Stimulated activated naive CD8-positive, alpha-beta T cell treated with anti-CD3 and anti-CD28 coated beads, Interleukin-15, Interleukin-2, amounts not matched to agents 100 ng/mL and 50 ng/mL, for 24 hours (primary cell): ENCODE measurements around the gene TMEM59.
"Not testable (repeated sequence)": the region's sequence is repeated elsewhere in the genome, so short reads cannot be mapped to it uniquely, and the experiment has no call there.

Experiments used
- H3K27ac Mint-ChIP-seq: one replicate; pipeline ENCODE4 v1.8.0; 2021; ENCODE audit warnings: mild to moderate bottlenecking, mixed read lengths
- H3K27me3 Mint-ChIP-seq: one replicate; pipeline ENCODE4 v1.8.0; 2021; ENCODE audit warnings: mixed read lengths
- H3K36me3 Mint-ChIP-seq: one replicate; pipeline ENCODE4 v1.8.0; 2021; ENCODE audit warnings: low read depth, mixed read lengths
- H3K4me1 Mint-ChIP-seq: one replicate; pipeline ENCODE4 v1.8.0; 2021; ENCODE audit warnings: low read depth, mixed read lengths
- H3K4me3 Mint-ChIP-seq: one replicate; pipeline ENCODE4 v1.8.0; 2021; ENCODE audit warnings: mild to moderate bottlenecking, mixed read lengths
- H3K9me3 Mint-ChIP-seq: one replicate; pipeline ENCODE4 v1.8.0; 2021; ENCODE audit warnings: mixed read lengths

Gene TMEM59

DNA sequence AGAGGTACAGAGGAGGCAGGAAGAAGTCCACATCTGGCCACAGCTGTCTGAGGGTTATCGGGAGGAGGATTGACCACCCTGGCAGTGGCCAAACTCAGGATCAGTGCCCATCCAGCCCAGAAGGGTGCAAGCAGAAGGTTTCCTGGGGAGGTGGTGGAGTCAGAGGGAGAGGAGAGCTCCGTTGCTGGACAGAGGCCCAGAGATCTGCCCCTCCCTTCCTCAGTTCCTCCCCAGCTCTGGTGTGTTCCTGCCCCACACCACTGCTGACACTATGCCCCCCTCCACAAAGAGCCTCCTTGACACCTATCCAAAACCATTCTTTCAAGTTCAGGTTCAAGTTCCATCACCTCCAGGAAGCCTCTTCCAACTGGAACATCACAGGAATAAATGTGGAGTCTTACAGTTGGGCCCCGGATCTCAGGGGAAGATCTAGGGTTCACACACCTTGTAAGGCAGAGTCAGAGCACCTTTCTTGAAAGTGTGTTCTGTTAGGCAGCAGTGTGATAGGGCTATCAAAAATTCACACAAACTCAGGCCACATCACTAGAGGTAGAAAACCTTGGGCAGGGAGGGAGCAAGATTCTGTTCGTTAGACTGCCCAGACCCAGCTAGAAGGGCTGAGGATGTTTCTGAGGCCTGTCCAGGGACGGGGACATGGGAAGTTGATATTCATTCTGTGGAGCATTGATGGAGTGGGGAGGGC, 42.4 kb downstream of the TMEM59 start:
- no peaks in the 10 kb centered on the region for H3K36me3 Mint-ChIP-seq
- no peak overlapping the region for H3K27ac Mint-ChIP-seq
- H3K4me1 Mint-ChIP-seq: no peaks in the 10 kb centered on the region
- no peaks in the 10 kb centered on the region for H3K27me3 Mint-ChIP-seq
- H3K4me3 Mint-ChIP-seq: no peak overlapping the region
- no peaks in the 10 kb centered on the region for H3K9me3 Mint-ChIP-seq

DNA sequence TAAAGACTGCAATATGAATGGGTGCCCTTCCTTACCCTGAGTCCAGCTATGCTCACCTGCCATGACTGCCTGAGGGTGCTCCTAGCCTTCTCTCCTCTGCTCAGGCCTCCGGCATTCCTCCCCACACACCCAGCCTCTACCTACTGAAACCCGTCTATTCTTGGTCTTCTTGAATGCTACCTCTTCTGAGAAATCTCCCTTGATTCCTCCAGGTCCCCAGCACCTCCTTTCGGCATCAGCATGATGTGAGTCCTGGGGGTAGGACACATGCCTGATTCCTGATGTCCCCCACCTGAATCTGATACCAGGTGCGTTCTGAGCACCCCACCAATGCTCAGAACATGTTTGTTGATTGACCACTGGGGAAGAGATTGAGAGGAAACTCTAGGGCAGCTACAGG, 43.6 kb downstream of the TMEM59 start:
- Mint-ChIP-seq H3K27me3 (no peaks in the 10 kb centered on the region), H3K9me3 (no peaks in the 10 kb centered on the region), H3K27ac (no peak overlapping the region), H3K4me1 (no peaks in the 10 kb centered on the region), H3K36me3 (no peaks in the 10 kb centered on the region), H3K4me3 (no peak overlapping the region)

DNA sequence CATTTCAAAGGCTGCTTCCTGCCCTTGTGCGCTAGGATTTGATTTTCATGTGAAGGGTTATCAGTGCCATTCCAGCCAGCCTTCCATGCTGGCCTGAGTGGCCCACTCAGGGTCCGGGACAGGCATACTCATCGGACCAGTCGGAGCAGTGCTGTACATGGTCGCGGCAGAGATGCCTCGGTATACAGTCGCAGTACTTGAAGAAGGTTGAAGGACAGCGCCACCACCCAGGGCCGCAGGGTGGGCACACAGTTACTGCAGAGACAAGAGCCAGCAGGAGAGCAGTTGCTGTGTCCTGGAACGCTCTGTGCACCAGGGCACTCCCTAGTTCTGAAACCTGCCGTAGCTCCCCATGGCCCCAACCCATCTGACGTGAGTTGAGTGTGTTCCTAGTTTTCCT, 44.1 kb downstream of the TMEM59 start:
- Mint-ChIP-seq H3K27ac (no peak overlapping the region), H3K9me3 (no peaks in the 10 kb centered on the region)

DNA sequence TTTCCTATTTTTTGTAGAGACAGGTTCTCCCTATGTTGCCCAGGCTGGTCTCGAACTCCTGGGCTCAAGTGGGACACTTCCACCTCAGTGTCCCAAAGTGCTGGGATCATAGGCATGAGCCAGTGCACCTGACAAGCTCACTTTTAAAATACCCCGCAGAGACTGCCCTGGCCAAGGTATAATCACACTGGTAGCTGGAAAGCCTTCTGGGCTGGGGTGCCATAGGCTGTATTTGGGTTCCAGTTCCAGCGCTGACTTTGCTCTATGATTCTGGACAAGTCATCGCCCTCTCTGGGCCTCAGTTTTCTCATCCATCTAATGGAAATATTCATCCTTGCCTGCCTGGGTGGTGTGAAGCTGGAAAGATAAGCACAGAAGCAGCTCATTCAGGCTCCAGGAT, 45.4 kb downstream of the TMEM59 start:
- H3K4me1 Mint-ChIP-seq: no peaks in the 10 kb centered on the region
- H3K27me3 Mint-ChIP-seq: no peaks in the 10 kb centered on the region
- H3K9me3 Mint-ChIP-seq: no peaks in the 10 kb centered on the region
- no peaks in the 10 kb centered on the region for H3K36me3 Mint-ChIP-seq
- H3K4me3 Mint-ChIP-seq: no peak overlapping the region
- no peak overlapping the region for H3K27ac Mint-ChIP-seq

More for the DNA sequence above, 44.1 kb downstream of the TMEM59 start:
- no peaks in the 10 kb centered on the region for H3K4me1 Mint-ChIP-seq
- H3K36me3 Mint-ChIP-seq: no peaks in the 10 kb centered on the region
- no peaks in the 10 kb centered on the region for H3K27me3 Mint-ChIP-seq
- H3K4me3 Mint-ChIP-seq: no peak overlapping the region

DNA sequence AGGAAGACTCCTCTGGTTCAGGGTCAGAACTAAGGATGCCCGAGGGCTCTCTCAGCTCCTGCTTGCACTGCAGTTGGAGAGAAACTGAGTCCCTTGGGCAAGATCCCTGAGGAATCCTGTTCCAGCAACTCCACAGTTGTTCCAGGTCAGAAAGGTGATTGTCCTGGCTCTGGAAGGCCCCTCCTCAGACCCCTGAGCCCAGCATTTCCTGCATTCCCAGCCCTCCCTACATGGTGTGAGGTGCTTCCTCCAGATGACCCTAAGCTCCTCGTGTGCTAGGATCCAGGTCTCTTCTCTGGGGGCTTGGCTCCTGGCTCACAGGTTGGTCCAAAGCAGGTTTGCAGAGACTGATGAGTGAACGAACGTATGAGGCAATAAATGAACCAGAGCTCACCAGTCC, 46.5 kb downstream of the TMEM59 start:
- H3K4me1 Mint-ChIP-seq: no peaks in the 10 kb centered on the region
- no peak overlapping the region for H3K4me3 Mint-ChIP-seq
- no peaks in the 10 kb centered on the region for H3K27me3 Mint-ChIP-seq
- H3K36me3 Mint-ChIP-seq: no peaks in the 10 kb centered on the region
- H3K27ac Mint-ChIP-seq: no peak overlapping the region
- H3K9me3 Mint-ChIP-seq: no peaks in the 10 kb centered on the region

DNA sequence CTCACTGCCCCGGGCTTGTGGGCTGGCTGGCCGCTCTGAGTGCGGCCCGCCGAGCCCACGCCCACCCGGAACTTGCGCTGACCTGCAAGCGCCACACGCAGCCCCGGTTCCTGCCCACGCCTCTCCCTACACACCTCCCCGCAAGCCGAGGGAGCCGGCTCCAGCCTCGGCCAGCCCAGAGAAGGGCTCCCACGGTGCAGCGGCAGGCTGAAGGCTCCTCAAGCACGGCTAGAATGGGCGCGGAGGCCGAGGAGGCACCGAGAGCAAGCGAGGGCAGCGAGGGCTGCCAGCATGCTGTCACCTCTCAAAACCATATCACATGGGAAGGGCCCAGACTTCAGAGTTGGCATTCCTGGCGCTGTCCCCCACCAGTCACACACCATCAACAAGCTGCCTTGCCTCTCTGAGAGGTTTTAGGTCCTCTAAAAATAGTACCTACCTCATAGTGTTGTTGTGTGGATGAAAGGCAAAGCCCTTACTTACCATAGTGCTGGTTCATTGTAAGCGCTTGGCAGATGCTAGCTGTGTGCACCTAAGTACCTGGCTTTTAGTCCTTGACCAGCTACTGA, 48.4 kb downstream of the TMEM59 start:
- Mint-ChIP-seq H3K27me3 (no peaks in the 10 kb centered on the region), H3K4me3 (no peak overlapping the region), H3K36me3 (no peaks in the 10 kb centered on the region), H3K27ac (no peak overlapping the region), H3K4me1 (no peaks in the 10 kb centered on the region), H3K9me3 (no peaks in the 10 kb centered on the region)

DNA sequence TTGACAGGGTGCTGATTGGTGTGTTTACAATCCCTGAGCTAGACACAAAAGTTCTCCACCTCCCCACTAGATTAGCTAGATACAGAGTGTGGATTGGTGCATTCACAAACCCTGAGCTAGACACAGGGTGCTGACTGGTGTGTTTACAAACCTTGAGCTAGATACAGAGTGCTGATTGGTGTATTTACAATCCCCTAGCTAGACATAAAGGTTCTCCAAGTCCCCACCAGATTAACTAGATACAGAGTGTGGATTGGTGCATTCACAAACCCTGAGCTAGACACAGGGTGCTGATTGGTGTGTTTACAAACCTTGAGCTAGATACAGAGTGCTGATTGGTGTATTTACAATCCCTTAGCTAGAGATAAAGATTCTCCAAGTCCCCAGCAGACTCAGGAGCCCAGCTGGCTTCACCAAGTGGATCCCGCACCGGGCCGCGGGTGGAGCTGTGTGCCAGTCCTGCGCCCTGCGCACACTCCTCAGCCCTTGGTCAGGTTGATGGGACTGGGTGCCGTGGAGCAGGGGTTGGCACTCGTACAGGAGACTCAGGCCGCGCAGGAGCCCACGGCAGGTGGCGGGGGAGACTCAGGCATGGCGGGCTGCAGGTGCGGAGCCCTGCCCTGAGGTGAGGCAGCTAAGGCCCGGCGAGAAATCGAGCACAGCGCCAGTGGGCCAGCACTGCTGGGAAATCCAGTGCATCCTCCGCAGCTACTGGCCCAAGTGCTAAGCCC, 49.1 kb downstream of the TMEM59 start:
- H3K27me3 Mint-ChIP-seq, H3K9me3 Mint-ChIP-seq, H3K27ac Mint-ChIP-seq, H3K36me3 Mint-ChIP-seq, H3K4me1 Mint-ChIP-seq, H3K4me3 Mint-ChIP-seq: not testable (repeated sequence)

DNA sequence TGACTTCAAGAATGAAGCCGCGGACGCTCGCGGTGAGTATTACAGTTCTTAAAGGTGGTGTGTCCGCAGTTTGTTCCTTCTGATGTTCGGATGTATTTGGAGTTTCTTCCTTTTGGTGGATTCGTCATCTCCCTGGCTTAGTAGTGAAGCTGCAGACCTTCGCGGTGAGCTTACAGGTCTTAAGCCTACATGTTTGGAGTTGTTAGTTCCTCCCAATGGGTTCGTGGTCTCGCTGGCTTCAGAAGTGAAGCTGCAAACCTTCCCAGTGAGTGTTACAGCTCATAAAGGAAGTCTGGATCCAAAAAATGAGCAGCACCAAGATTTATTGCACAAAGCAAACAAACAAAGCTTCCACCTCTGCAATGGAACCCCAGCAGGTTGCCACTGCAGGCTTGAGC, 49.8 kb downstream of the TMEM59 start:
- no peak overlapping the region for H3K27ac Mint-ChIP-seq

DNA sequence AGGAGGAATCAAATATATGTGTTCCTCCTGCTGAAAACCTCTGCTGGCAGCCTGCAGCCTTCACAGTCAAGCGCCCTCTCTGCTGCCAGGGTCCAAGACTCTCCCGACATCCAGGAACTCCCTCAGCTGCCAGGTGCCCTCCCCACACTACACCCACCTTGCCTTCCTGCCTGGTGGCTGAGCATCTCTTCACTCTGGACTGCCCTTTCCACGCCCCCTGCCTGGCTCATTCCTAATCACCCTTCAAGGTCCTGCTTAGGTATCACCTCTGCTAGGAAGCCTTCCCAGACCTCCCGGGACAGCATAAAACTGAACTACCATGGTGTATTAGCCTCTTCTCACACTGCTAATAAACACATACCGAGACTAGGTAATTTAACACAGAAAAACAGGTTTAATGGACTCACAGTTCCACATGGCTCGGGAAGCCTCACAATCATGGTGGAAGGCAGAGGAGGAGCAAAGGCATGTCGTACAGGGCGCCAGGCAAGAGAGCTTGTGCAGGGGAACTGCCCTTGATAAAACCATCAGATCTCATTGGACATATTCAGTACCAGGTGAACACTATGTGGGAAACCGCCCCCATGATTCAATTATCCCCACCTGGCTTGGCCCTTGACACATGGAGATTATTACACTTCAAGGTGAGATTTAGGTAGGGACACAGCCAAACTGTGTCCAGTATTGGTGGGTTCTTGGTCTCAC, 50.3 kb downstream of the TMEM59 start:
- H3K4me3 Mint-ChIP-seq: no peak overlapping the region
- no peaks in the 10 kb centered on the region for H3K36me3 Mint-ChIP-seq
- H3K27ac Mint-ChIP-seq: no peak overlapping the region
- H3K4me1 Mint-ChIP-seq: no peaks in the 10 kb centered on the region
- H3K27me3 Mint-ChIP-seq: no peaks in the 10 kb centered on the region
- no peaks in the 10 kb centered on the region for H3K9me3 Mint-ChIP-seq

More for the DNA sequence above, 49.8 kb downstream of the TMEM59 start:
- no peaks in the 10 kb centered on the region for H3K4me1 Mint-ChIP-seq
- H3K27me3 Mint-ChIP-seq: no peaks in the 10 kb centered on the region
- no peaks in the 10 kb centered on the region for H3K9me3 Mint-ChIP-seq
- no peak overlapping the region for H3K4me3 Mint-ChIP-seq
- H3K36me3 Mint-ChIP-seq: no peaks in the 10 kb centered on the region

DNA sequence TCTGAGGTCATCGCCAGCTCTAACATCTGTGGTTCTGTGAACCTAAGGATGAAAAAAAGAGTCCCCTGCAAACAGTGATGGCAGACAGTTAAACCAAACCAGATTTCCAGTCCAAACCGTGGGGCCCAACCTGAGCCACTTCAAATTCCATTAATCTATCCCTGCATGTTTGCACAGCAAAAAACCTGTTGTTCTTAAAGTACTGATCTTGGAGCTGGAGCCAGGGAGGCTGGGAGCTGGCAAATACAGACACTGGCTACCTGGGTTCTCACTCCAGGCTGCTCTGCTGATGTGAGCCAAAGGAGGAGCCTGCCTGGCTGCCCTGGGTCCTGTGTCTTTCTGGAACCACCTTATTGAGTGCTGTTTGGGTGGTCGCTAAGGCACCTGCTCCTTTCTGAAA, 51.4 kb downstream of the TMEM59 start:
- Mint-ChIP-seq H3K27ac (no peak overlapping the region), H3K27me3 (no peaks in the 10 kb centered on the region), H3K36me3 (no peaks in the 10 kb centered on the region)

DNA sequence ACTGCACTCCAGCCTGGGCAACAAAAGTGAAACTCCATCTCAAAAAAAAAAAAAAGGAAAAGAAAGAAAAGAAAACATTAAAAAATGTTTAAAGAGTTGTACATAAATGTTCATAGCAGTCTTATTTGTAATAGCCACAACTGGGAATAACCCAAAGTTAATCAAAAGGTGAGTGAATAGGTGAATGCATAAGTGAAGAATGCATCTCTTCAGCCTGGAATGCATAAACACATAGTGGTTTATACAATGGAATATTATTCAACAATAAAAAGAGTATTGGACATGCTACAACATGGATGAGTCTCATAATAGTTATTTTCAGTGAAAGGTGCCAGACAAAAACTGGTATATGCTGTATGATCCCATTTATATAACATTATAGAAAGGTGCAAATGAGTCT, 53.1 kb downstream of the TMEM59 start:
- H3K4me1 Mint-ChIP-seq: no peaks in the 10 kb centered on the region
- no peaks in the 10 kb centered on the region for H3K27me3 Mint-ChIP-seq
- H3K27ac Mint-ChIP-seq: no peak overlapping the region
- no peaks in the 10 kb centered on the region for H3K9me3 Mint-ChIP-seq
- no peaks in the 10 kb centered on the region for H3K36me3 Mint-ChIP-seq
- H3K4me3 Mint-ChIP-seq: no peak overlapping the region

More for the DNA sequence above, 51.4 kb downstream of the TMEM59 start:
- H3K4me1 Mint-ChIP-seq: no peaks in the 10 kb centered on the region
- no peak overlapping the region for H3K4me3 Mint-ChIP-seq
- no peaks in the 10 kb centered on the region for H3K9me3 Mint-ChIP-seq

DNA sequence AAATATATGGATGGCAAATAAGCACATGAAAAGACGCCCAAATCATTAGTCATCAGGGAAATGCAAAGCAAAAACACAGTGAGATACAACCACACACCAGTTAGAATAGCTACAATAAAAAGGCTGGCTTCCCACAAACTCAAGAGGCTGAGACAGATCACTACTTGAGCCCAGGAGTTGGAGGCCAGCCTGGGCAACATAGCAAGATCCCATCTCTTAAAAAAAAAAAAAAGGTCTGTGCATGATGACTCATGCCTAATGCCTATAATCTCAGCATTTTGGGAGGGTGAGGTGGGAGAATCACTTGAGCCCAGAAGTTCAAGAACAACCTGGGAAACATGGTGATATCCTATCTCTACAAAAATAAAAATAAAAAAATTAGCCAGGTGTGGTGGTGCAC, 54.8 kb downstream of the TMEM59 start:
- H3K27ac Mint-ChIP-seq: no peak overlapping the region
- no peaks in the 10 kb centered on the region for H3K36me3 Mint-ChIP-seq
- no peaks in the 10 kb centered on the region for H3K4me1 Mint-ChIP-seq
- H3K4me3 Mint-ChIP-seq: no peak overlapping the region
- no peaks in the 10 kb centered on the region for H3K9me3 Mint-ChIP-seq
- H3K27me3 Mint-ChIP-seq: no peaks in the 10 kb centered on the region

DNA sequence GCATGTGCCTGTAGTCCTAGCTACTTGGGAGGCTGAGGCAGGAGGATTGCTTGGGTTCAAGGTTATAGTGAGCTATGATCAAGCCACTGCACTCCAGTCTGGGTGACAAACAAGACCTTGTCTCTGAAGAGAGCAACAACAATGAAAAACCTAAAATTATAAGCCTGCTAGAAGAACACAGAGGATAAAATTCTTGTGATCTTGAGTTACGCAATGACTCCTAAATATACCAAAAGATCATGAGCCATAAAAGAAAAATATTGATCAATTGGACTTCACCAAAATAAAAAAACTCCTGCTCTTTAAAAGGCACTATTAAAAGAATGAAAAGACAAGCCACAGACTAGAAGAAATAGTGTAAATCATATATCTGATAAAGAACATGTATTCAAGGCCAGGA, 57.3 kb downstream of the TMEM59 start:
- Mint-ChIP-seq H3K36me3 (no peaks in the 10 kb centered on the region), H3K27ac (no peak overlapping the region), H3K27me3 (no peaks in the 10 kb centered on the region), H3K4me1 (no peaks in the 10 kb centered on the region), H3K4me3 (no peak overlapping the region), H3K9me3 (no peaks in the 10 kb centered on the region)

DNA sequence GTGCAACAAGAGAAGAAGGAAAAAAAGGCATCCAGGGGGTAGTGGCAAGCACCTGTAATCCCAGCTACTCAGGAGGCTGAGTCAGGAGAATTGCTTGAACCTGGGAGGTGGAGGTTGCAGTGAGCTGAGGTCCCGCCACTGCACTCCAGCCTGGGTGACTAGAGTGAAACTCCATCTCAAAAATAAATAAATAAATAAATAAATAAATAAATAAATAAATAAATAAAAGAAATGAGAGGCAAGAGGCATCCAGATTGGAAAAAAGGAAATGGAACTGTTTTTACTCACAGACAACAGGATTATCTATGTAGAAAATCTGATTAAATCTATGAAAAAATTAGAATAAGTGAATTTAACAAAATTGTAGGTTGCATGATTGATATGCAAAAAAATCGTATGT, 58.5 kb downstream of the TMEM59 start:
- H3K36me3 Mint-ChIP-seq, H3K27ac Mint-ChIP-seq, H3K4me1 Mint-ChIP-seq, H3K9me3 Mint-ChIP-seq, H3K4me3 Mint-ChIP-seq, H3K27me3 Mint-ChIP-seq: not testable (repeated sequence)
